Lung microvascular endothelial cell (primary cell): ENCODE data around the gene LRRC10B. TPM values are rescaled to one million over a fixed set of nuclear protein-coding genes. Genes with fewer than 3 reads are reported as not detected.

Source experiments
- DNase-seq, 2 donors: peaks; one replicate each; pipeline versions ENCODE4 v3.0.0 to v3.0.0-alpha.2; 2010; ENCODE audit warnings: low read depth in 2 of 2
- total RNA-seq: library from RNA; depleted of rRNA; stranded (reverse); fragments of >200 nt; gene quantifications from 2 replicates; pipeline ENCODE4 v1.2.1, GENCODE V29; 2014

Gene LRRC10B
- total RNA-seq, 1 donor from 2014 or later, result not detected

GRCh38 chr11:61509043-61510029 is 787 bp downstream of the LRRC10B start:
- DNase-seq, result peak; percentile 75 to 83

- no peak for DNase-seq
Measured at GRCh38 chr11:61510166-61510919, 1.8 kb downstream of the LRRC10B start.

- no peak for DNase-seq
Measured at GRCh38 chr11:61510974-61511373, 2.4 kb downstream of the LRRC10B start.

GRCh38 chr11:61511383-61511782 is 2.8 kb downstream of the LRRC10B start:
- DNase-seq, result no peak

- no peak for DNase-seq
Measured at GRCh38 chr11:61512435-61512834, 3.9 kb downstream of the LRRC10B start.

GRCh38 chr11:61513143-61513765 is 4.7 kb downstream of the LRRC10B start:
- DNase-seq, result no peak

GRCh38 chr11:61514050-61514917 is 5.7 kb downstream of the LRRC10B start:
- no peak for DNase-seq

- DNase-seq, result no peak
Measured at GRCh38 chr11:61515686-61516085, 7.1 kb downstream of the LRRC10B start.

GRCh38 chr11:61516191-61516590 is 7.6 kb downstream of the LRRC10B start:
- DNase-seq, result no peak

GRCh38 chr11:61516675-61517572 is 8.4 kb downstream of the LRRC10B start:
- DNase-seq, result peak in 1 of 2 donors; percentile 37

GRCh38 chr11:61518032-61518795 is 9.7 kb downstream of the LRRC10B start:
- DNase-seq, result no peak

GRCh38 chr11:61522881-61523280 is 14.3 kb downstream of the LRRC10B start:
- DNase-seq, result no peak

- no peak for DNase-seq
Measured at GRCh38 chr11:61524446-61524845, 15.9 kb downstream of the LRRC10B start.

GRCh38 chr11:61524963-61525587 is 16.5 kb downstream of the LRRC10B start:
- no peak for DNase-seq

- no peak for DNase-seq
Measured at GRCh38 chr11:61526229-61526628, 17.7 kb downstream of the LRRC10B start.

GRCh38 chr11:61526956-61527731 is 18.6 kb downstream of the LRRC10B start:
- no peak for DNase-seq

GRCh38 chr11:61528114-61528513 is 19.6 kb downstream of the LRRC10B start:
- DNase-seq, result no peak
